Nucleus accumbens (tissue), 56 donors: Measurements from ENCODE around the gene PTPRQ.

Experiments used
- DNase-seq, 56 donors: peaks; one replicate each; lab custom pipeline; 2025; lab: John Stamatoyannopoulos, UW

Gene PTPRQ

DNA sequence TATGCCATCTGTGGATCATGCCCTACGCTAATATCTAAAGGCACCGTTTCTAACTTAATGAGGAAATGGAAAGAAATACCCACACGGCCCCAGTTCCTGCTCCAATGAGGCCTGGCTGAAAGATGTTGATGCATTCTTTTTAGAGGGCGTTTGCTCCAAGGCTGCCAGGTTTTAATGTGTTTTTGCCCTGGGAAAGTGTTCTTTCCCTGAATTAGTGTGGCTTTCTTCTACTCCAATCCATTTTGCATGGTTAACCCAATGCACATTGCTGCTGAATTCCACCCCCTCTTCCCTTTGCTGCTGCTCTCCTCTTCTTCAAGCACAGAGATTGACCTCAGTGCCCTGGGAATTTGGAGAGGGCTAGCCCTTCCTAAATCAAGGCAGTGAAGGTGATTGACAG lies 273.8 kb downstream of the PTPRQ start:
- DNase-seq = no peak

DNA sequence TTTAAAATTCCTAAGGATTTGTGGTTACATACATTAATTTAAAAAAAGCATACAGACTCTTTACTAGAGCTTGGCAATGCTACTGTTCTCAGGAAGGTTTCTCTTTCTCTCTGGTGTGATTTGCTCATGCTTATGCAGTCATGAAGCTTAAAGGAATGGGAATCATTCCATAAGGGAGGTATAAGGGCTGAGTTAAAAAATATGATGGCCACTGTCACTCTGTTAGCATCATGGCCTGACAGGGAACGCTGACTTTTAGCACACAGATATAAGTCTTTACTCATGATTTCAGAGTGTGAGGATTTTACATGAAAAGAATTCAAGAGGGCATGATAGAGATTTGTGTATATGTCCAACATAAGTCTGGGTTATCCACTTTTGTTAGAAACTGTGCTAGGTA lies 276.5 kb downstream of the PTPRQ start:
- no peak for DNase-seq

DNA sequence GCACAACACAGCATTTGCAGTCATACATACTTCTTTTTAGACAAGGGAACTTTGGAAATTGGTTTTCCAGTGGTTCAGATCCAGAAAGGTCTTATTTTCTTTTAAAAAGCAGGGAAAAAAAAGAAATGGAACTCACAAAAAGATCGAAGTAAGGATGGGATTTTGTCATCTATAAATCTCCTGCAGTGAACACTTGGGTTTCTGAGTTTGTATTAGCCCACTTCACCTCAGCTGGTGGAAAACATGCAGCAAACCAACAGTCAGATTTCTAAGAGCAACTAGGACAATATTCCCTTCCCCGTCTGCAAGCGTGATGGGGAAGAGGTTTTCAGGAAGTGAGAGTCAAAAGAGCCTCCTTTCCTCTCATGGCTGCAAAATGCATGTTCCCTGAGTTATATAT lies 277.3 kb downstream of the PTPRQ start:
- DNase-seq = no peak
